Hepatic stellate cell (primary cell): ENCODE measurements around the gene C1QTNF8.
"Not testable (repeated sequence)": the region's sequence is repeated elsewhere in the genome, so short reads cannot be mapped to it uniquely, and the experiment has no call there.

Experiments
- DNase-seq: peaks from one replicate; pipeline ENCODE4 v3.0.0; 2011; ENCODE audit warnings: low spot score

C1QTNF8 gene

DNA sequence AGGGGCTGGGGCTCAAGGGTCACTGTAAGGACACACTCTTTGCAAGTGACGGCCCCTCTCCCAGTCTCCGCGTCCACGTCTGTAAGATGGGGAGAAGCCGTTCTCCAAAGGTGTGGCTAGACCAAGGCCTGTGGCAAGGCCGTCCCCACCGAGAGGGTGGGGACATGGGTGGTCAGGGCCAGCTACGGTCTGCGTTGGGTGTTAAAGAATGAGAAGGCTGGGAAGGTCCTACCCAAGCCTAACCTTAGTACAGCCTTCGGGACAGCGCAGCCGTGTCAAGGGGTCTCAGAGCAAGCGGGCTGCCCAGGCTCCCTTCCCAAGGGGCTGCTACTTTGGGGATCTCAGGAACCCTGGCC is 1.9 kb downstream of the C1QTNF8 start:
- no peak for DNase-seq

DNA sequence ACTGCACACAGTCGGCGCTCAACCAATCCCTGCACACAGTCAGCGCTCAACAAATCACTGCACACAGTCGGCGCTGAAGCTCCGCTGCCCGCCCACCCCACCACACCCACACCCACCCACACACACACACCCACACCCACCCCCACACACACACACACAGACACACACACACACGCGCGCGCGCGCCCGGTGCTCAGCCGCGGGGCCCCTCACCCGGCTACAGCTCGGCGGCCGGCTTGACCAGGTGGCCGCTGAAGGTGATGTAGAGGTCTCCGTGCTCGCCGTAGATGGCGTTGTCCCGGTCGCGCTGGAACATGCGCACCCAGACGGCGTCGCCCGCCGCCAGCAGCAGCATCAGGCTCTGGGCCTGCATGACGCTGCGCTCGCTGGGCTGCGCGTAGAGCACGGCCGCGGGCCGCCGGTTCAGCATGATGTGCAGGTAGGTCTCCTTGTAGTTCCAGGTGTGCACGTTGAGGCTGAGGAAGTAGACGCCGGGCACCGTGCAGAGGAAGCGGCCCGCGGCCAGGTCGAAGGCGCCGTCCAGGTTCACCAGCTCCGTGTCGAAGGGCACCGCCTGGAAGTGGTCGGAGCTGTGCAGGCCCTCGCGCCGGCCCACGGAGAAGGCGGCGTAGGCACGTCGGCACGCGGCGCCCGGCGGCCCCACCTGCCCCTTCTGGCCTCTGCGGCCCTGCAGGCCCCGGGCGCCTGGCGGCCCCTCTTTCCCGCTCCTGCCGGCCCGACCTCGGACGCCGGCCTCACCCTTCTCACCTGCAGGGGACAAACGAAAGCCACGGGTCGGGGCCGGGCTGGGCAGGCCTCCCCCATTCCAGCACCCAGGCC is 2.5 kb downstream of the C1QTNF8 start:
- peak; percentile 58 for DNase-seq

DNA sequence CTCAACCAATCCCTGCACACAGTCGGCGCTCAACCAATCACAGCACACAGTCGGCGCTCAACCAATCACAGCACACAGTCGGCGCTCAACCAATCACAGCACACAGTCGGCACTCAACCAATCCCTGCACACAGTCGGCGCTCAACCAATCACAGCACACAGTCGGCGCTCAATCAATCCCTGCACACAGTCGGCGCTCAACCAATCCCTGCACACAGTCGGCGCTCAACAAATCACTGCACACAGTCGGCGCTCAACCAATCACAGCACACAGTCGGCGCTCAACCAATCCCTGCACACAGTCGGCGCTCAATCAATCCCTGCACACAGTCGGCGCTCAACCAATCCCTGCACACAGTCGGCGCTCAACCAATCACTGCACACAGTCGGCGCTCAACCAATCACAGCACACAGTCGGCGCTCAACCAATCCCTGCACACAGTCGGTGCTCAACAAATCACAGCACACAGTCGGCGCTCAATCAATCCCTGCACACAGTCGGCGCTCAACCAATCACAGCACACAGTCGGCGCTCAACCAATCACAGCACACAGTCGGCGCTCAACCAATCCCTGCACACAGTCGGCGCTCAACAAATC is 3.3 kb downstream of the C1QTNF8 start:
- DNase-seq = not testable (repeated sequence)

DNA sequence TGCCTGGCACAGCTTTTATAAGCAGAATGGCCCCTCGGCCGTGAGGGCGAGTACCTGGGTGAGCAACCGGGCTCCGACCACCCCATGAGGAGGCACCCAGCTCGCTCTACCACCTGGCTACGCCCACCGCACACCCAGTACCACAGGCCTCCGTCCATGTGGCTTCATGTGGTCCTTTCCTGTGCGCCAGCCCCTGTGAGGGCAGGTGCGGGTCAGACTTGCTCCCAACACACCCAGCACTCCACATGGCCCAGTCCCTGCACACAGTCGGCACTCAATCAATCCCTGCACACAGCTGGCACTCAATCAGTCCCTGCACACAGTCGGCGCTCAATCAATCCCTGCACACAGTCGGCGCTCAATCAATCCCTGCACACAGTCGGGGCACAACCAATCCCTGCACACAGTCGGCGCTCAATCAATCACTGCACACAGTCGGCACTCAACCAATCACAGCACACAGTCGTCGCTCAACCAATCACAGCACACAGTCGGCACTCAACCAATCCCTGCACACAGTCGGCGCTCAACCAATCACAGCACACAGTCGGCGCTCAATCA is 4.0 kb downstream of the C1QTNF8 start:
- no peak for DNase-seq

DNA sequence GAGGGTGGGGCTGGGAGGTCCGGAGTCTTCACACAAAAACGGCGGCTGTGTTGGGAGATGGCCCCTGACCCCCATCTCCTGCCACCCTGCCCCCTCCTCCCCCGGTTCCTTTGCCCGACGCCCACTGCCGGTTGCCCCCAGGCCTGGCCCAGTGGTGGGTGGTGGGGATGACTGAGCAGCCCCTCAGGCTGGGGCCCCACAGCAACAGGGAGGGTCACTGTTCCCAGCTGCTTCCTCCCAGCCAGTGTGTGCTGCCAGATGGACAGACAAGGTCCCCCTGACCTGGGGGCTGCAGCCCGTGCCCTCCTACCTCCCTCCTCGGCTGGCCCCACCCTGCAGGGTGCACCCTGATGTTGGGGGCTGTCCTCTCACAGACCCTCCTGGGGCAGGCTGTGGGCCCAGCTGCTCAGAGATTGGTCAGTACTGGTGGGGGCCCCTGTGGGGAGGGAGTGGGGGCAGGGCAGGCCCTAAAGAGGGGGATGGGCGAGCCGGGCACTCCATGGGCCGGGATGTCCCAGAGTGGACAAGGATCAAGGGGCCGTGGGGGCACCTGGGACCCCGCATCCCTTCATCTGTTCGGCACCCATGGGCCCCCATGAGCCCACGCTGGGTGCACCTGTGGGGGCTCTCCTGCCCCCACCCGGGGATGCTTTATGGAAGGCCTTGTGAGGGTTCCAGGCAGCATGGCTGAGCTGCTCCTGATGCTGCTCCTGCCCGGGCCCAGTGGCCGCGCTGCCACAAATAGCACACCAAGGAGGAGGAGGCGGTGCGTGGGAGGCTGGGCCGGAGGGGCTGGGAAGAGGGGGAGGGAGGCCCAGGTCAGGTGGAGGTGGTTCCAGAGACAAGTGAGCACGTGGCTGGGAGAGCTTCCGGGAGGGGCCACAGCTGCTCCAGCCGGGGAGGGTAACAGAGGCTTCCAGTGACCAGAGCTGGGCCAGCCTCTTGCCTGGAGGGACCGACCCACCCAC is 5.1 kb downstream of the C1QTNF8 start:
- DNase-seq = no peak

DNA sequence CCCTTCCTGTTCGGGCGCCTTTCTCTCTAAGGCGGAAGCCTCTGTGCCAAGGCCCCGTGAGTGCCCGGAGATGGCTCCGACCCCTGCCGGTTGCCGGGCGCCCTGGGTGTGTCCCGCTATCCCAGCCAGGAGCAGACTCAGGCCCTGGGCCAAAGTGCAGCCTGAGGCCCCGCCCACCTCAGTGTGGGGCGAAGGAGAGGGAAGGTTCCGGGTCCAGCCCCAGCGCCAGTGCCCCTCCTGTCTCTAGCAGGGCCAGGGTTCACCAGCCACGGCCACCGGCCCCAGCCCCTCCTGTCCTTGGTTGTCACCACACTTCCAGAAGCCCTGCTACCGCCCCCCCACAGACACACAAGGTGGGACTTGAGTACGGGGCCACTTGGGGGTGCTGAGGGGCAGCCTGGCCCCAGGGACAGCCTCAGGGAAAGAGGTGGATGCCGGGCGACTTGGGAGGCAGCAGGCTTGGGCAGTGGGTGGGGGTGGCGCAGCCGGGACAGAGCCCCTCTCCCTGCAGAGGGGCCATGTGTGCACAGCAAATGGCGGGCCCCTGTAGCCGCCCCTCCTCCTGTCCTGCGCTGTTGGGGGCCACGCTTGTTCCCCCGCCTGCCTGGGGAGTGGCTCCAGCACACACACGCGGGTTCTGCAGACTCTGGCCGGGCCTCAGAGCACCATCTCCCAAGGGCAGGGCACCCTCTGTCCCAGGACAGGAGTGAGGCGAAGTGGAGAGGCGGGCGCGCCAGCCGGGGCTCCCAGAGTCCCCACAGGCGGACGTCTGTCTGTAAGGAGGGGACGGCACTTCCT is 6.0 kb downstream of the C1QTNF8 start:
- no peak for DNase-seq

DNA sequence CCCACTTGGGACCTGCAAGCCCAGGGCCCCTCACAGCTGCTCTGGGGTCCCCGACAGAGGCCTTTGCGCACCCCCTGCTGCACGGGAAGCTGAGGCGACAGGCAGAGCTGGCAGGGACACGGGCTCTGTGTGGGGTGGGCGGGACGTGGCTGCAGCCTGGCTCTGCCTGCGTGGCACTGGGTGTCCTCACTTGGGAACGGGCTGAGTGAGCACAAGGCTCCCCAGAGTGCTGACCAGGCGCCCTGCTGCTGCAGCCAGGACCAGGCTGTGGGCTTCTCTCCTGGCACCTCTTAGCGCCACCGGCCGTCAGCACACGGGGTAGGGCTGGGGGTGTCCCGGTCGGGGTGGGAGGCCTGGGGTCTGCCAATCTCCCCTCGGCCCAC is 6.6 kb downstream of the C1QTNF8 start:
- no peak for DNase-seq

DNA sequence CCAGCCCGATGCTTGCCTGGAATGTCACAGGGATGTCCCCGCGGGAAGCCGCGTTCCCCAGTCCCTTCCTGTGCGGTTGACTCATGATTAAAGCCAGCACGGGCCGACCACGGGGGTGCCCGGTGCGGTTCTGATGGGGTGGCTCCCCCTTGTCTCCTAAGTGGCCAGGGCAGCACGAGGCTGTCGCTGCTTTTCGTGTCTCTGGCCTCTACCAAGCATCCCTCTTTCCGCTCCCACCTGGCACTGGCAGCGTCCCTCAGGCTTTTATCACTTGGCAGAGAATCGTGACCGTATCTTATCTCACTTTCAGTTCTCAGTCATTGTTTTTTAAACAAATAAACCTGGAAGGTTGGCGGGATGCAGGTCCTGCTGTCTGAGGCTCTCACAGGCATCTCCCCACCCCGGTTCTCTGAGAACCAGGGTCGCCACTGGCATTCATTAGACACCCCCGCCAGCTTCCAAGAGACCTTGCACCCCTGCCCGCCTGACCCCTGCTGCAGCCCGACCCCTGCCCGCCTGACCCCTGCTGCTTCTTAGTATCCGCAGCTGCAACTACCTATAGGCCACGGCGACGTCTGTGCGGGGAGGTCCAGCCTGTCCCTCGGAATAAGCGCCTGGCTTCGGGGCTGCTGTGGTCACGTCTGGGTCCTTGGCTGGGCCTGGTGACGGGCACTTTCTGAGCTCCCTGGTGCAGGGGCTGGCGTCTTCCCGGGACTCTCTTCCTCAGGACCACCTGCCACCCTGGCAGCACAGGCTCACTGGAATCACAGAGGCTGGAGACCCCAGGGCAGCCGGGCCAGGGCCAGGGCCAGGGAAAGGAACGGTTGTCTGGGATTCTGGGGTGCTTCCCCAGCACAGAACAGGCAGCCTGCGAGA is 7.5 kb downstream of the C1QTNF8 start:
- no peak for DNase-seq

DNA sequence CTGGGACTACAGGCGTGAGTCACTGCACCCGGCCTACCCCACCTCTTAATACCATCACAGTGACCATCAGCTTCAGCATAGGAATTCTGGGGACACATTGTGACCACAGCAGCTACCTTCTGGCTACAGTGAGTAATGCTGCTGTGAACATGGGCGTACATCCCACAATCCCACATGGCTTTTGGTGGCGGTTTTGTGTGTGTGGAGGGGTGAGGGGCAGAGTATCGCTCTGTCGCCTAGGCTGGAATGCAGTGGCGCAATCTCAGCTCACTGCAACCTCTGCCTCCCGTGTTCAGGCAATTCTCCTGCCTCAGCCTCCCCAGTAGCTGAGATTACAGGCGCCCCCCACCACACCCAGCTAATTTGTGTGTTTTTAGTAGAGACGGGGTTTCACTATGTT is 9.6 kb downstream of the C1QTNF8 start:
- DNase-seq = not testable (repeated sequence)

DNA sequence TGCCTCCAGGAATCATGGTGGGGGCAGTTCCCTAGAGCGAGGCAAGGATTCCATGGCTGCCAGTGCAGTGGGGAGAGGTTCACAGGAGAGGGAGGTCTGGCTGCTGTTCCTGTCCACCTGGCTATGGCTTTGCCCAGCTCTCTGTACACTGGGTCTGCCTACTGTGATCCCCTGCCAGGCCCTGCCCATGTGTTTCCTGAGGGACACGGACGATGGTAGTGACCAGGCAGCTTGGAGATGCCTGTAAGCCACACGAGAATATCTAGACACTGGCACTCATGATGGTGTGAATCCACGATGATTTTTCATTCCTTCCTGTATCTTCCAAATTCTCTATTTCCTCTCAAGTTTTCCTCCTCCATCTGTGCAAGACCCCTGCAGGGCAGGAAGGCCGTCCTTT is 11.1 kb downstream of the C1QTNF8 start:
- no peak for DNase-seq

DNA sequence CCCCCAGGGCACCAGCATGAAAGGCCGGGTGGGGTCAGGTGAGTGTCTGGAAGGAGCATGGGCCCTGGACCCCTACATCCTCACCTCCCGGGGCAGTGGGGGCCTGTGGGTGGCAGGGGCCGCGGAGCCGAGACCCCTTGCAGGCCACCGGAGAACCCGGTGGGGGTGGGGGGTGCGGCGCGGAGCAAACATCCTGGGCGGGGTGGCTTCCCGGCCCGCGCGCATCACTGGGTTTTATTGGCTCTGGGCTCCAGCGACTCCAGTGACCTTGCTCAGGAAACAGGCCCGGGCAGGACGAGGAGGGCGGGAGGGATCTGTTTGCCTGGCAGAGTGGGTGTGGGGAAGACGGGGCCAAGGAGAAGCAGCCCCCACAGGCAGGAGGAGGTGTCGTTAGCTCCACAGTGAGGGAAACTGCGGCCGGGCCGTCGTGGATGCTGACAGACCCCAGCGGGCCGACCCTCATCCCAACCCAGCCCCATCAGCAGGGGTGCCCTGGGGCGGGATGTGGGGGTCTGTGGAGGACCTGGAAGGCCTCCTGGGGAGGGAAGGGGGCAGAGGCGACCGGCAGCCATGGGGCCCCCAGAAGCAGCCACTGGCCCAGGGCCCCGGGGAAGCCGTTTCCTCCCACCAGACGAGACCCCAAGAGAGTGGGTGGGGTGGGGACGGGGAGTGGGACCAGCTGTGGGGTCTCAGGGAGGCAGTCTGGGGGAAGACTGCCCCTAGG is 12.9 kb downstream of the C1QTNF8 start:
- no peak for DNase-seq

DNA sequence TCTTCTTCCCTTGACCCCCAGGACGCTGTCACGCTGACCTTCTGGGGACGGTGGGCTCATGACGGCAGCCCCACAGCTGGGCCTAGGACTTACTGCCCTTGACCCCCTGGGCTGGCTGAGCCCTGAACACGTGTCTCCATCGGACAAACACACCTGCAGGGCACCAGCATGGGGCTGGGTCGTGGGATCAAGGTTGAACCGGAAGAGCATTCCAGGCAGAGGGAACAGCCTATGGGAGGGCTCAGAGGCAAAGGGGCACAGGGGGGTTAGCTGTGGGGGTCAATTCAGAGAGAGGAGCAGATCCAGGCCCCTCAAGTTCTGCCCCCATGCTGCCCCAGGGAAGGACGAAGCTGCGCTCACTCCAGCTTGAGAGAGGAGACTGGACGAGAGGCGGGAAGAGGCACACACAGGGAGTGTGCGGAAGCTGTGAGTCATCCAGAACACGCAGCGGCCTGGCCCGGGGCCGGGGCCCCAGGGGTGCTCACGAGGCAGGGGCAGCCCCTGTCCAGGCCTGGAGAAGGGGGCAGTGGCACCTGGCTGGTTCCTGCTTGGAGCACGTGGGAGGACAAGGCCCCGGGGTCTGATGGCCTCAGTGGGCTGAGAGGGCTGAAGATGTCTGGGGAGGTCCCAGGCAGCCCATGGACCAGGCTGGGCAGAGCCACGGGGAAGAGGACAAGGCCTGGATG is 13.6 kb downstream of the C1QTNF8 start:
- DNase-seq = no peak

DNA sequence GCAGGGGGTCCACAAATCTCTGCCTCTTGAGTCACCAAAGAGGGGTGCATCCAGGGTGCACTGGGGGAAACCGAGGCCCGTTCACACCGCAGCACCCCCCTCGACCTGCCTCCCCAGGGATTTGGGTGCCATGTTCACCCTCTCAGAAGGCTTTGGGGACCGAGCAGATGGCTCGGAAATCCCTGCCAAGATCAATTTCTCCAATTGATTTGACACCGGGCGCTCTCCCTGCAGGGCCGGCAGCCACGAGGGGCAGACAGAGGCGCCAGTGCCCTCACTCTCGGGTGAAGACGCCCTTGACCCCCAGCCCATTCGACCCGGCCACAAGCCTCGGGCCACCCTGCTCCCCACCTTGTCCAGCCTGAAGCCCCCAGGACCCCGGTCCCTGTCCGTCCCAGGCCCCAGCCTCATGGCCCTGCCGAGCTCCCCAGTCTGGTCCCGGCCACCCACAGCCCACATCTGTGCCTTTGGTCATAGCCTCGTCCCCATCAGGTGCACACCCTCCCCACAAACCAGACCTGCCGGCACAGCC is 14.2 kb downstream of the C1QTNF8 start:
- DNase-seq = no peak

DNA sequence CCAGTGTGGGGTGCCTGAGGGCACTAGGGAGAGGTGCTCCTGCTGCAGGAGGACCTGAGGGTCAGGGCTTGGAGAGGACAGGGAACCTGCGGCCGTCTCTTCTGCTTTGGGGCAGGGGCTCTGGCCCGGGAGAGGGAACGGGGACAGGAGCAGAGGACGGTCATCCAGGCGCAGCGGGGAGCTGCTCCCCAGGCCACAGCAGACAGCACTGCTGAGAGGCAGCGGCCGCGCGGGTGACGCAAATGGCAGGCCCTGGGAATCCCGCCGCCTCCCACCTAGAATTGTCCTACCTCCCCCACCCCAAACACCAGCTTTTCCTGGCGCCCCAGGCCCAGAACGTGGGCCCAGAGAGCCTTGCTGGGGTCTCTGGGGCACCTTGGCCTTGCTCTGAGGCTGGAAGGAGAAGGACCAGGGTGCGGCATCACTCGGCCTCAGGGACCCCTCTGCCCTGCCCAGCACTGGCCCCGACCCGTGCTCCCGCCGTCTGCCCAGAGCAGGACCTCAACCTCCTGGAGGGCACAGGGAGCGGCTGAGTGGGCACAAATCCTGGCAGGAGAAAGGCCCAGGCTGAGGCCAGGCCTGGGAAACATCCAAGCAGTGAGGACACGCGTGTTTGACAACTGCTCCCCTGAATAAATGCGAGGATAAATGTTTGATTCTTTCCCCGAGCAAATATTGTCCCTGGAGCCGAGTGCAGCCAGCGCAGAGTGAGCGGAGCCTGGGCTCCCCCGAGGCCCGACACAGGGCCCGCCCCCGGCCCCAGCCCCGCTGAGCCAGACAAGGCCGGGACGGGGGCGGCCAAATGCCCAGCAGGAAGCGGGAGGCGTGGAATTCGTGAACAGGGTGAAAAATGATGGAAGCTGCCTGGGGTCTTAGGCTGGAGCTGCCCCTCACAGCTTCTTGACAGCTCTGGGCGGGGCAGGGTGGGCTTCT is 15.0 kb downstream of the C1QTNF8 start:
- no peak for DNase-seq

DNA sequence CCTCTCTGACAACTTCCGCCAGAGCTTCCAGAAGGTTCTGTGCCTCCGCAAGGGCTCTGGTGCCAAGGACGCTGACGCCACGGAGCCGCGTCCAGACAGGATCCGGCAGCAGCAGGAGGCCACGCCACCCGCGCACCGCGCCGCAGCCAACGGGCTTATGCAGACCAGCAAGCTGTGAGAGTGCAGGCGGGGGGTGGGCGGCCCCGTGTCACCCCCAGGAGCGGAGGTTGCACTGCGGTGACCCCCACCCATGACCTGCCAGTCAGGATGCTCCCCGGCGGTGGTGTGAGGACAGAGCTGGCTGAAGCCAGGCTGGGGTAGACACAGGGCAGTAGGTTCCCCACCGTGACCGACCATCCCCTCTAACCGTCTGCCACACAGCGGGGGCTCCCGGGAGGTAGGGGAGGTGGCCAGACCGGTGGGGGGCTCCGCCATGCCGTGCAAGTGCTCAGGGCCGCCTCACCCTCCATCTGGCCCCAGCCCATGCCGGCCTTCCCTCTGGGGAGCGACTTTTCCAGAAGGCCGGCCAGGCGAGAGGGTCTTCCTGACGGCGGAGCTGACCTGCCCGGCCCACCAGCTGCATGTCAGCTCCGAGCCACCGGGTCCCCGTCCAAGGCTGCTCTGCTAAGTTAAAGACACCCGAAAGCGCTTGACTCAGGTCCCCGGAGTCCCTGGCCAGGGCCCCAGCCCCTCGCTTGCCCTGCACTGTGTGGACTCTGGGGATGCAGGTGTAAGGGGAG is 16.1 kb downstream of the C1QTNF8 start:
- DNase-seq = no peak

DNA sequence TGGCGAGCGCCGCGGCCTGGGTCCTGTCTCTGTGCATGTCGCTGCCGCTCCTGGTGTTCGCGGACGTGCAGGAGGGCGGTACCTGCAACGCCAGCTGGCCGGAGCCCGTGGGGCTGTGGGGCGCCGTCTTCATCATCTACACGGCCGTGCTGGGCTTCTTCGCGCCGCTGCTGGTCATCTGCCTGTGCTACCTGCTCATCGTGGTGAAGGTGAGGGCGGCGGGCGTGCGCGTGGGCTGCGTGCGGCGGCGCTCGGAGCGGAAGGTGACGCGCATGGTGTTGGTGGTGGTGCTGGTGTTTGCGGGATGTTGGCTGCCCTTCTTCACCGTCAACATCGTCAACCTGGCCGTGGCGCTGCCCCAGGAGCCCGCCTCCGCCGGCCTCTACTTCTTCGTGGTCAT is 16.7 kb downstream of the C1QTNF8 start:
- DNase-seq = no peak

DNA sequence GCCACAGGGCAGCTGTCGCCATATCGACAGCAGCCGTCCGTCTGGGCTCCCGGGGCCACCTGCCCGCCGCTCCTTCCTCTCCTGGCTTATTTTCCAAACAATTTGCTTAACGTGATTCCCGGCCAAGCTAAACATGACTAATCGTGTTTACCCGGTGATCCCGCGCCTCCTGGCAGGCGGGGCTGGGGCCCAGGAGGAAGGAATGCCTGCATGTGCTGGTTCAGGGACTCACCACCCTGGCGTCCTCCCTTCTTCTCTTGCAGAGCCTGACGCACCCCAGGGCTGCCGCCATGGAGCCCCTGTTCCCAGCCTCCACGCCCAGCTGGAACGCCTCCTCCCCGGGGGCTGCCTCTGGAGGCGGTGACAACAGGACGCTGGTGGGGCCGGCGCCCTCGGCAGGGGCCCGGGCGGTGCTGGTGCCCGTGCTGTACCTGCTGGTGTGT is 17.4 kb downstream of the C1QTNF8 start:
- DNase-seq = peak; percentile 58
